HepG2 (cell line): ENCODE data around the gene AQP11. TPM values are rescaled to one million over a fixed set of nuclear protein-coding genes. Genes with fewer than 3 reads are reported as not detected.
A peak's percentile ranks its signal among the peaks of the same experiment; 100 is the strongest.

Experiments
- BRCA1 ChIP-seq: sonication (generic); formaldehyde crosslinking; IDR thresholded peaks from 2 replicates; pipeline ENCODE4 v1.4.0; 2020; ENCODE audit warnings: missing genetic modification reagents
- HDAC1 ChIP-seq: sonication (generic); formaldehyde crosslinking; IDR thresholded peaks from 2 replicates; pipeline ENCODE4 v1.5.1; 2020; ENCODE audit warnings: mild to moderate bottlenecking, missing genetic modification reagents
- HMGA1 ChIP-seq: sonication (generic); formaldehyde crosslinking; conservative IDR thresholded peaks from 2 replicates; pipeline ENCODE4 v1.4.0; 2020; ENCODE audit warnings: missing genetic modification reagents
- HNRNPUL1 ChIP-seq: fragments of 200-400 bp; formaldehyde crosslinking; IDR thresholded peaks from 2 replicates; pipeline ENCODE4 v1.6.1; 2017; ENCODE audit warnings: low read depth, mild to moderate bottlenecking, low read length, moderate library complexity
- KDM6A ChIP-seq: IDR thresholded peaks from 2 replicates; pipeline ENCODE4 v1.6.1; 2016; ENCODE audit warnings: low read depth
- LCORL ChIP-seq, 2 experiments: fragments of 450-650 bp in 1 of 2; sonication (generic) in 1 of 2; formaldehyde crosslinking in 1 of 2; IDR thresholded peaks; 2 replicates each; pipeline versions ENCODE4 v1.5.0 to v1.6.1; 2017 to 2020; ENCODE audit warnings: antibody characterized with exemption in 1 of 2, missing genetic modification reagents in 1 of 2
- MTA3 ChIP-seq: sonication (generic); formaldehyde crosslinking; IDR thresholded peaks from 2 replicates; pipeline ENCODE4 v1.4.0; 2020; ENCODE audit warnings: missing genetic modification reagents
- NCOA2 ChIP-seq: sonication (generic); formaldehyde crosslinking; IDR thresholded peaks from 2 replicates; pipeline ENCODE4 v1.8.0; 2022; ENCODE audit warnings: inconsistent platforms
- NKX3-1 ChIP-seq: sonication (generic); formaldehyde crosslinking; IDR thresholded peaks from 2 replicates; pipeline ENCODE4 v1.5.0; 2020; ENCODE audit warnings: missing genetic modification reagents
- RBM39 ChIP-seq: fragments of 200-400 bp; formaldehyde crosslinking; IDR thresholded peaks from one replicate; pipeline ENCODE4 v1.6.1; 2018; ENCODE audit warnings: antibody characterized with exemption, mild to moderate bottlenecking, low read depth, low read length; ENCODE audit not compliant: poor library complexity, severe bottlenecking
- ZBTB34 ChIP-seq: sonication (generic); formaldehyde crosslinking; IDR thresholded peaks from 2 replicates; pipeline ENCODE4 v1.8.0; 2022; ENCODE audit warnings: mild to moderate bottlenecking, missing genetic modification reagents
- ZFAT ChIP-seq: sonication (generic); formaldehyde crosslinking; conservative IDR thresholded peaks from 2 replicates; pipeline ENCODE4 v1.8.1; 2023; ENCODE audit warnings: missing genetic modification reagents, inconsistent platforms
- ZNF205 ChIP-seq: IDR thresholded peaks from 2 replicates; pipeline ENCODE4 v1.6.1; 2018; ENCODE audit warnings: missing biosample characterization, missing genetic modification reagents
- ZNF570 ChIP-seq: sonication (generic); formaldehyde crosslinking; IDR thresholded peaks from 2 replicates; pipeline ENCODE4 v1.4.0; 2020; ENCODE audit warnings: mild to moderate bottlenecking, missing genetic modification reagents, borderline replicate concordance
- polyA plus RNA-seq, 8 experiments: library from polyadenylated mRNA; depleted of rRNA in 3 of 8; stranded (reverse) in 7 of 8; unstranded in 1 of 8; fragments of >200 nt; fragmentation: Illumina TruSeq in 4 of 8; extraction: Trizol in 4 of 8; gene quantifications; 2 replicates each; pipeline versions ENCODE4 v1.2.1 to v1.2.3, GENCODE V29; 2011 to 2016; ENCODE audit warnings: low read depth in 4 of 8, missing spikeins in 1 of 8, mixed read lengths in 1 of 8; ENCODE audit not compliant: insufficient read depth in 1 of 8
- total RNA-seq, 5 experiments: library from RNA; depleted of rRNA; stranded (reverse); fragments of >200 nt; fragmentation: Illumina TruSeq; extraction: Trizol; gene quantifications; 2 replicates each; pipeline ENCODE4 v1.2.3, GENCODE V29; 2016; ENCODE audit warnings: low read depth in 1 of 5
- TF ChIP-seq, protein P1 (sequence below): sonication (generic); formaldehyde crosslinking; IDR thresholded peaks from 2 replicates; pipeline ENCODE4 v1.8.1; 2023; ENCODE audit warnings: mild to moderate bottlenecking, missing genetic modification reagents
- TF ChIP-seq, protein P2 (sequence below): sonication (generic); formaldehyde crosslinking; IDR thresholded peaks from 2 replicates; pipeline ENCODE4 v1.5.1; 2020; ENCODE audit warnings: missing genetic modification reagents, mild to moderate bottlenecking, borderline replicate concordance
- TF ChIP-seq, protein P3 (sequence below): sonication (generic); formaldehyde crosslinking; IDR thresholded peaks from 2 replicates; pipeline ENCODE4 v1.4.0; 2020; ENCODE audit warnings: missing genetic modification reagents

AQP11 gene
- total and polyA plus RNA-seq, 2 of the 13 experiments (the other 11 are each of a cell fraction or from before 2014, with no cell fraction given): 10.4 to 15.3 TPM

GRCh38 chr11:77637345-77638165 is 47.8 kb downstream of the AQP11 start, which contains the start of gene CLNS1A (continued):
- TF ChIP-seq ZNF570 (CRISPR knock-in tag): 0 out of 2 replicates have a peak, but pooled peaks have one; percentile 65
- peak; percentile 48; the same call in 1 of the 2 replicates for TF ChIP-seq NCOA2 (CRISPR knock-in tag)
- TF ChIP-seq BRCA1 (CRISPR knock-in tag): peak; percentile 80; the same call in 1 of the 2 replicates
- TF ChIP-seq ZNF205 (CRISPR knock-in tag): no peak
- 0 out of 2 replicates have a peak, but pooled peaks have one; percentile 38 for TF ChIP-seq NKX3-1 (CRISPR knock-in tag)
- TF ChIP-seq, protein P1, sequence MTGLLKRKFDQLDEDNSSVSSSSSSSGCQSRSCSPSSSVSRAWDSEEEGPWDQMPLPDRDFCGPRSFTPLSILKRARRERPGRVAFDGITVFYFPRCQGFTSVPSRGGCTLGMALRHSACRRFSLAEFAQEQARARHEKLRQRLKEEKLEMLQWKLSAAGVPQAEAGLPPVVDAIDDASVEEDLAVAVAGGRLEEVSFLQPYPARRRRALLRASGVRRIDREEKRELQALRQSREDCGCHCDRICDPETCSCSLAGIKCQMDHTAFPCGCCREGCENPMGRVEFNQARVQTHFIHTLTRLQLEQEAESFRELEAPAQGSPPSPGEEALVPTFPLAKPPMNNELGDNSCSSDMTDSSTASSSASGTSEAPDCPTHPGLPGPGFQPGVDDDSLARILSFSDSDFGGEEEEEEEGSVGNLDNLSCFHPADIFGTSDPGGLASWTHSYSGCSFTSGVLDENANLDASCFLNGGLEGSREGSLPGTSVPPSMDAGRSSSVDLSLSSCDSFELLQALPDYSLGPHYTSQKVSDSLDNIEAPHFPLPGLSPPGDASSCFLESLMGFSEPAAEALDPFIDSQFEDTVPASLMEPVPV: peak; percentile 71; the same call in 1 of the 2 replicates
- TF ChIP-seq MTA3 (CRISPR knock-in tag): no peak
- TF ChIP-seq LCORL (IDR thresholded peaks at IDR 0.05): no peak
- peak; percentile 25; the same call in 1 of the 2 replicates for TF ChIP-seq LCORL (CRISPR knock-in tag; IDR thresholded peaks at IDR 0.05)
- TF ChIP-seq, protein P2, sequence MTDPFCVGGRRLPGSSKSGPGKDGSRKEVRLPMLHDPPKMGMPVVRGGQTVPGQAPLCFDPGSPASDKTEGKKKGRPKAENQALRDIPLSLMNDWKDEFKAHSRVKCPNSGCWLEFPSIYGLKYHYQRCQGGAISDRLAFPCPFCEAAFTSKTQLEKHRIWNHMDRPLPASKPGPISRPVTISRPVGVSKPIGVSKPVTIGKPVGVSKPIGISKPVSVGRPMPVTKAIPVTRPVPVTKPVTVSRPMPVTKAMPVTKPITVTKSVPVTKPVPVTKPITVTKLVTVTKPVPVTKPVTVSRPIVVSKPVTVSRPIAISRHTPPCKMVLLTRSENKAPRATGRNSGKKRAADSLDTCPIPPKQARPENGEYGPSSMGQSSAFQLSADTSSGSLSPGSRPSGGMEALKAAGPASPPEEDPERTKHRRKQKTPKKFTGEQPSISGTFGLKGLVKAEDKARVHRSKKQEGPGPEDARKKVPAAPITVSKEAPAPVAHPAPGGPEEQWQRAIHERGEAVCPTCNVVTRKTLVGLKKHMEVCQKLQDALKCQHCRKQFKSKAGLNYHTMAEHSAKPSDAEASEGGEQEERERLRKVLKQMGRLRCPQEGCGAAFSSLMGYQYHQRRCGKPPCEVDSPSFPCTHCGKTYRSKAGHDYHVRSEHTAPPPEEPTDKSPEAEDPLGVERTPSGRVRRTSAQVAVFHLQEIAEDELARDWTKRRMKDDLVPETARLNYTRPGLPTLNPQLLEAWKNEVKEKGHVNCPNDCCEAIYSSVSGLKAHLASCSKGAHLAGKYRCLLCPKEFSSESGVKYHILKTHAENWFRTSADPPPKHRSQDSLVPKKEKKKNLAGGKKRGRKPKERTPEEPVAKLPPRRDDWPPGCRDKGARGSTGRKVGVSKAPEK: peak; percentile 92; the same call in 1 of the 2 replicates
- TF ChIP-seq HDAC1: no peak; the same call in 1 of the 2 replicates
- TF ChIP-seq HNRNPUL1: no peak
- TF ChIP-seq KDM6A (CRISPR knock-in tag): no peak
- TF ChIP-seq RBM39: no peak
- no peak for TF ChIP-seq HMGA1 (CRISPR knock-in tag)
- TF ChIP-seq ZBTB34 (CRISPR knock-in tag): no peak
- TF ChIP-seq, protein P3, sequence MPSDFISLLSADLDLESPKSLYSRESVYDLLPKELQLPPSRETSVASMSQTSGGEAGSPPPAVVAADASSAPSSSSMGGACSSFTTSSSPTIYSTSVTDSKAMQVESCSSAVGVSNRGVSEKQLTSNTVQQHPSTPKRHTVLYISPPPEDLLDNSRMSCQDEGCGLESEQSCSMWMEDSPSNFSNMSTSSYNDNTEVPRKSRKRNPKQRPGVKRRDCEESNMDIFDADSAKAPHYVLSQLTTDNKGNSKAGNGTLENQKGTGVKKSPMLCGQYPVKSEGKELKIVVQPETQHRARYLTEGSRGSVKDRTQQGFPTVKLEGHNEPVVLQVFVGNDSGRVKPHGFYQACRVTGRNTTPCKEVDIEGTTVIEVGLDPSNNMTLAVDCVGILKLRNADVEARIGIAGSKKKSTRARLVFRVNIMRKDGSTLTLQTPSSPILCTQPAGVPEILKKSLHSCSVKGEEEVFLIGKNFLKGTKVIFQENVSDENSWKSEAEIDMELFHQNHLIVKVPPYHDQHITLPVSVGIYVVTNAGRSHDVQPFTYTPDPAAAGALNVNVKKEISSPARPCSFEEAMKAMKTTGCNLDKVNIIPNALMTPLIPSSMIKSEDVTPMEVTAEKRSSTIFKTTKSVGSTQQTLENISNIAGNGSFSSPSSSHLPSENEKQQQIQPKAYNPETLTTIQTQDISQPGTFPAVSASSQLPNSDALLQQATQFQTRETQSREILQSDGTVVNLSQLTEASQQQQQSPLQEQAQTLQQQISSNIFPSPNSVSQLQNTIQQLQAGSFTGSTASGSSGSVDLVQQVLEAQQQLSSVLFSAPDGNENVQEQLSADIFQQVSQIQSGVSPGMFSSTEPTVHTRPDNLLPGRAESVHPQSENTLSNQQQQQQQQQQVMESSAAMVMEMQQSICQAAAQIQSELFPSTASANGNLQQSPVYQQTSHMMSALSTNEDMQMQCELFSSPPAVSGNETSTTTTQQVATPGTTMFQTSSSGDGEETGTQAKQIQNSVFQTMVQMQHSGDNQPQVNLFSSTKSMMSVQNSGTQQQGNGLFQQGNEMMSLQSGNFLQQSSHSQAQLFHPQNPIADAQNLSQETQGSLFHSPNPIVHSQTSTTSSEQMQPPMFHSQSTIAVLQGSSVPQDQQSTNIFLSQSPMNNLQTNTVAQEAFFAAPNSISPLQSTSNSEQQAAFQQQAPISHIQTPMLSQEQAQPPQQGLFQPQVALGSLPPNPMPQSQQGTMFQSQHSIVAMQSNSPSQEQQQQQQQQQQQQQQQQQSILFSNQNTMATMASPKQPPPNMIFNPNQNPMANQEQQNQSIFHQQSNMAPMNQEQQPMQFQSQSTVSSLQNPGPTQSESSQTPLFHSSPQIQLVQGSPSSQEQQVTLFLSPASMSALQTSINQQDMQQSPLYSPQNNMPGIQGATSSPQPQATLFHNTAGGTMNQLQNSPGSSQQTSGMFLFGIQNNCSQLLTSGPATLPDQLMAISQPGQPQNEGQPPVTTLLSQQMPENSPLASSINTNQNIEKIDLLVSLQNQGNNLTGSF (CRISPR knock-in tag): peak; percentile 63; the same call in 1 of the 2 replicates
- TF ChIP-seq ZFAT (CRISPR knock-in tag): no peak
